DMS 273 (cell line): Measurements from ENCODE around the gene SPOCK2.
"Not testable (repeated sequence)": the region's sequence is repeated elsewhere in the genome, so short reads cannot be mapped to it uniquely, and the experiment has no call there.

ENCODE experiments used
- DNase-seq: peaks from one replicate; lab custom pipeline; 2025; ENCODE audit not compliant: unreplicated experiment; lab: John Stamatoyannopoulos, UW

The SPOCK2 gene

DNA sequence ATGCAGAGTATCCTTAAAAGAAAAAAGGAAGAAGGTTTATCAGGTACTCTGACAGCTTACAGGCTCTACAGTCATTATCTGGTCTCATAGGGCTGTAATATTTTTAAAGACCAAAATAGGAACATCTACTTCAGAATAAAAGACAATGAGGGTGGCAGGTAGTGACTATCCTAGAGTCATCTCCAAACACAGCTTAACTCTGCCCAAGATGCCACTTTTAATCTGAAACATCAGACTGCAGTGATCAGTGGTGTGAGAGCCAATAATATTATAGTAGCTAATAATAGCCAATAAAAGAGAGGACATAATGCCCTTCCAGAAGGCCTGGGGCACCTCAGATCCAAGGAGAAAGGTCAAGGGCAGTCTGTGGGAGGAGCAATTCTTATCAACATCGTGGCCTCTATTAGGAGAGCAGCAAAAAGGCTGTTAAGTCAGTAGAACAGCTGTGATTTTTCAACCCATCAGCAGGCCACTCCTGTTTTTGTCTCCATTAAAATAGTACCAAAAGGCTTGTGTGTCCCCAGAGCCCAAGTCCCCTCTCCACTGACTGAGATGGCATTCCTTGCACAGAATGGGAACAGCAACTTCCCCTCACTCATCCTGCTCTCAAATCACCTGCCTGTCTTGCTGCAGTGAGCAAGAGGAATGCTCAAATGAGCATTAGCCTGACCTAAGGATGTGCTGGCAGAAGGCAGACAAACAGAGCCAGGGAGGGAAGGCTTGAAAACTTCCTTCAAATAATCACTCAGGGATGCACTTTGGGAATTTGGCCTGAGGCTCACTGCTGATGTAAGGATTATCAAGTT is 20.7 kb upstream of the SPOCK2 start:
- no peak for DNase-seq

- not testable (repeated sequence) for DNase-seq
Observed at GRCh38 chr10:72108004-72108370, 19.6 kb upstream of the SPOCK2 start.

DNA sequence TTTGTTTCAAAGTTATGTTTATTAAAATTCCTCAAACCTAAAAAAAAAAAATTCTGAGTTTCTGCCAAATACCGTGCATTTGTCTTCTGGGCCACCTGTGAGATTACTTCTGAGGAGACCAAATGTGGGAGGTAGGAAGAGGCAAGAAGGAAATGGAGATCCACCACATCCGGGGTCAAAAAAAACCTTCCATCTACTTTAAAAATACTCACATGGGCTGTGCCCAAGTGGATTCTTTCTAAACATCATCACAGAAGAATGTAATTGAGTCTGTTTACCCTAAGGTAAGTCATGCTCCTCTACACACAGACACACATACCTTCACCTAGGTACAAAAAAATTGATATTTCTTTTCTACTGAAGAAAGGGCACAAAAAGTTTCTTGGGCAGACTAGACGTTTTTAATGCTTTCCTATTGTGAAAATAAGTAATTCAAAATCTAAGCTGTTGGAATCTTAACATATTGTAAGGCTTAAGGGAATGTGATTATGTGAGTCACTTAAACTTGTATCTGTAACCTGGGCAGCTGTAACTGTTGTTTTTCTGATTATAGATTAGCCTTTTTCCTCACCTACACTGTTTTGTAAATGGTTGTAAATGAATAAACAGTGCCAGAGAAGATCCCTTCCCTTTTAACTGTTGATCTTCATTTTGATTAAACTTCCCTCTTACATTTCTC is 19.1 kb upstream of the SPOCK2 start:
- DNase-seq, result no peak

GRCh38 chr10:72106896-72107295 is 18.5 kb upstream of the SPOCK2 start:
- DNase-seq, result no peak

GRCh38 chr10:72106154-72106849 is 18.0 kb upstream of the SPOCK2 start:
- DNase-seq, result no peak

DNA sequence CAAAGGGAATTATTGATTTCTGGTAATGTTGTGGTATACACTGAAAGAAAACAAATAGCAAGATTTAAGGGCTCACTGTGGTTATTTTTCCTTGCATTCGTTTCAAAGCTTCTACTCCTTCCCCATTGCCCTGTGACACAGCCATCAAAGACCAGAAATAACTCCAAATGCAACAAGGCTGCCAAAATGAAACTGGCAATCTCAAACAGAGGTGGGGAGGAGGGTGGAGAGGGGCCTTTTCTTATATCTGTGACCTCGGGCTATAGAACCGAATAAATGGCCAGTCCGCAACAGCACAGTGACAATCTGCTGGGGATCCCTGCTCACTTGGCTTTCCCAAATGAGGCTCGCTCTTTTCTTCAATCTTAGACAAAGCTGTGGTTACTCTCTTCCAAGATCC is 17.4 kb upstream of the SPOCK2 start:
- no peak for DNase-seq

- DNase-seq, result no peak
Observed at GRCh38 chr10:72105098-72105475, 16.7 kb upstream of the SPOCK2 start.

DNA sequence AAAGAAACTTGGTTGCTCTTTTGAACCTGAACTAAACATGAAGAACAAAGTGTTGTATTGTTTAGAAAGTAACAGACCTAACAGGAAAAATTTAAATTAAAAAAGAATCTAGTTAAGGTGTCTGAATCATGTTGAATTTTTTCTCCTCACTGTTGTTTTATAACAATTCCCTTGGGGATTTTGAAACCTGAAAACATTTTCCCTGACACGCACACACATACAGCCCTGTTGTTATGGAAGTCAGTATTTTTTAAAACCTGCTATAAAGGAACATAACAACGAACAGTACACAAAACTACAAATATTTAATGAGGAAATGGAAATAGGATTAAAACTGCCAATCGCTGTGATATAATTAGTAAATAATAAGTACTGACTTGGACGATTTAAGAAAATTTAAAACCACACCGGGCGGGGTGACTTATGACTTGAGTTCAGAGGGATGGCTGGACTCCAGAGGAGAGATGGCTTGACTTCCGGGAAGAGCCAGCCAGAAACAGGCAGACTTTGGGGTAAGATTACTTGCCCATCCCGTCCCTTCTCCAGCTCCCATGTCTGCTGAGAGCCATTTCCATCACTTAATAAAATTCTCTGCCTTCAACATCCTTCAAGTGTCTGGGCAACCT is 16.2 kb upstream of the SPOCK2 start:
- DNase-seq, result no peak

- DNase-seq, result no peak
Observed at GRCh38 chr10:72099600-72099921, 11.2 kb upstream of the SPOCK2 start.

DNA sequence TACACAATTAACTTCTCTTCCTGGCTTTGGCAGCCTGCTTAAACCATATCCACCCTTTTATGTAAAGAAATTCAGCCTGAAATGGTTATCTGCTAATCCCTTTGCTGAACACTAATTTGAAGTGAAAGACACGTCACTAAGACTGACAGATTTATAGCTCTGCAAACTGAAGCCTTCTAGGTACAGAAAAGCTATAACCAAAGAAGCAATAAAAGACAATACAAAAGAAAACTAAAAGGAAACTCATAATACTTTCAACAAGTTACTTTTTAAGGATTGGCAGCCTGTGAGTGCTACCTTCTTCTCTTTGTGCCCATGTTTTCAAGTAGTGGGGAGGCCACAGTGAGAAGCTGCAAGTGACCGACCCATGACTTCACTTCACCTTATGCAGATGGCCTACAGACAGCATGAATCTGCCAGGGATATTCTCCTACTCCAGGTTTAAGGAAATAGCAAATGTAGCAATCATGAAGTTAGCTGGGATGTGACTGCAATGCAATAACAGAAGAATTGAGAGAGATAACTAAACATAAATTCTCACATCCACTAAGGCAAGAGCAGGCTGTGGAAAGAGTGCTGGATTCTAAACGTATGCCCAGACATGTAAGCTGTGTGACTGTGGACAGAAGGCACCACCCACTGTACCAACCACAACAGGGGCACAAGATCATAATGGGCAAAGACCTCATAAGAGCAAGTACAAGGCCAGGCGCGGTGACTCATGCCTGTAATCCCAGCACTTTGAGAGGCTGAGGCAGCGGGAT is 10.7 kb upstream of the SPOCK2 start:
- DNase-seq, result no peak

DNA sequence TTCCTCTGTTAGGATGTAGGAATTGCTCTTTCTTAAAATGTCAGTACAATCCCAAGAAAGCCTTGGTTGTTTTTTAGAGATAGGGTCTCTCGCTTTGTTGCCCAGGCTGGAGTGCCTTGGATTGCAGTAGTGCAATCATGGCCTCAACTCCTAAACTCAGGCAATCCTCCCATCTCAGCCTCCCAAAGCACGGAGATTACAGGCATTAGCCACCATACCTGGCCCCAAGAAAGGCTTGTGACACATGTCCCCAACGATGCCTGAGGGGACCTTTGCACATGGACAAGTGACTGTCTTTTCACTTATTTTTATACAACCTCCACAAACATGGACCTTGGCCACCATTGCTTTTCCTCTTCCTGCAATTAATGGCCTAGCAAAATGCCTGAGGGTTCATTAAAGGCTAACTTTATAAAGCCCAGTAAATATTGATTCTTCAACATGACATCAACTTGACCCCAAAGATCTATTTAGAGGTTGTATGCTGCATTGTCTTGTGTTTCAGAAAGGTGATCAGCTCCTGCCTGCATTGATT is 10.0 kb upstream of the SPOCK2 start:
- no peak for DNase-seq

DNA sequence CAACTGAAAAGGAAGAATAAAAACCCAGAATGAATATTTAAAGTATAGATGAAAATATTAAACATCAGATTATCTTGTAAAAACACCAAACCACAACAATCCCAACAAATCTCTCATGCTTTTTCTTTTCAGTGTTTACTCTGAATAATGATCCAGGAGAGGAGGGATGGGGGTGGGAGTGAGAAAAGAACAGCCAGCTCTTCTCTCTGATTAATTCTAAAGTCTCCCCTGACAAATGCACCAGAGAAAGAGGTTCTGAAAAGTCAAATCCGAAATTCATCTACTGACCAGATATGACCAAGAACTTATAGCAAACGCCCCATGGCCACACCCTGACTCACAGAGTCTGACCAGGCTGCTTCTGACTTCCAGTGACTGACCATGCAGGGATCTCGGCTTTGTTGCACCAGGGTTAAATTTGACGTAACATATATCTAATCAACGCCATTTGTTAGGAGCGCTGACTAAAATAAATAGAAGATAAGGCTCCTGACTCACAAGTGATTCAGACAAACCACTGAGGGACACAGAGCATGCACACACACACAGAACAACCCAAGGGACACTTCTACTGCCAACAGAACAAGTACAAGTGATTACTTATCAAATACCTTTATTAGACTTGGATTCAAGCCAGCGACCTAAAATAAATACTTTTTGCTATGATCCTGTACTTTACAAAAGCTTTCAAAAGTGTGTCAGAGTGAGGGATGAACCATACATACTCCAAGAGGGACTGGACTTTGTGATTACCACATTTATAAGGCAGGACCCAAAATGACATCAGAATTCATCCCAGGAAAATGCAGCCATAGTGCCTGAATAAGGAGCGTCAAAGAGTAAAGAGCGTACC is 9.3 kb upstream of the SPOCK2 start:
- no peak for DNase-seq

DNA sequence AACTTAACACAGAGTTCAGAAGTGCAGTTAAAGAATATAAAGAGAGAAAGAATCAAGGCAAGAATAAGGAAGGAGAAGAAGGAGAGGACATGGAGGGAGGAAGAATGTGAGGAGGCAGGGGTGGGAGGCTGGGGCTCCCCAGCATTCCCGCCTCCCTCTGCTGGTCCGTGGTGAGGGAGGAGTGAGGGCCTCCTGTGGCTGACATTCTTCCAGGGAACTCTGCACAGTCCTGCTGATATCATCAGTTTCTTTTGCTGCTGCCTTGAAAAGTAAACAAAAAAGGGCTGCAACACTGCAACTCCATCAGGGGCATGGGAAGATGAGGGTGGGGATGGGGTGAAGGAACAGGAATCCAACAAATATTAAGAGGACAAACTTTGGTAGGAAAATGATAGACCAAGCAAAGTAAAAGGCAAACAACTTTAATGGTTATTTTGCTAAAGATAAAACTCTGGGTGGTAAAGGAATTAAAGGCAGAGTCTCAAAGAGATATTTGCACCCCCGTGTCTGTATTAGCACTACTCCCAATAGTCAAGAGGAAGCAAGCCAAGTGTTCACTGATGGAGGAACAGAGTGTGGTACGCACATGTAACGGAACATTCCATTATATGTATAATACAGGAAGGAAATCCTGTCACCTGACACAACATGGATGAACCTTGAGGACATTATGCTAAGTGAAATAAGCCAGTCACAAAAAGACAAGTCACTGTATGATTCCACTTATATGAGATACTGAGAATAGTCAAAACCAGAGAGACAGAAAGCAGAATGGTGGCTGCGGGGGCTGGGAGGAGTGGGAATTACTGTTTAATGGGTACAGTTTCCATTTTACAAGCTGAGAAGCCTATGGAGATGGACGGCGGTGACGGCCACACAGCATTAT is 8.0 kb upstream of the SPOCK2 start:
- DNase-seq, result no peak

DNA sequence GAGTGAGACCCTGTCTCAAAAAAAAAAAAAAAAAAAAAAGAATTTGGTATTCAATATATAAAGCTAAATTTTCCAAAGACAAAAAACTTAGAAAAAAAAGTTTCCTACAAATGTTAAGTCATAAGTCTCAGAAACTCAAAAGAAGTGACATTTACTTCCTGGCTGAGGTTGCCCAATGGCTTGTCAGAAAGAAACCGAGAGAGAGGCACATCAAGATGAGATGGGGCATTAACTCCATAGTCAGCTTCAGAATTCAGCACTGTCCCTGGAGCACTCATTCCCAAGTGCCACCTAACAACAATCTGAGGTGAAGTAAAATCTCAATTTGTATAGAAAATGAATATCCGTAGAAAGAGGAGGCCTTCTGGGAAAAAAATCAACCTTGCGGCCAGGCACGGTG is 6.8 kb upstream of the SPOCK2 start:
- DNase-seq, result no peak

- no peak for DNase-seq
Observed at GRCh38 chr10:72094574-72094973, 6.2 kb upstream of the SPOCK2 start.

- no peak for DNase-seq
Observed at GRCh38 chr10:72093450-72093849, 5.1 kb upstream of the SPOCK2 start.

DNA sequence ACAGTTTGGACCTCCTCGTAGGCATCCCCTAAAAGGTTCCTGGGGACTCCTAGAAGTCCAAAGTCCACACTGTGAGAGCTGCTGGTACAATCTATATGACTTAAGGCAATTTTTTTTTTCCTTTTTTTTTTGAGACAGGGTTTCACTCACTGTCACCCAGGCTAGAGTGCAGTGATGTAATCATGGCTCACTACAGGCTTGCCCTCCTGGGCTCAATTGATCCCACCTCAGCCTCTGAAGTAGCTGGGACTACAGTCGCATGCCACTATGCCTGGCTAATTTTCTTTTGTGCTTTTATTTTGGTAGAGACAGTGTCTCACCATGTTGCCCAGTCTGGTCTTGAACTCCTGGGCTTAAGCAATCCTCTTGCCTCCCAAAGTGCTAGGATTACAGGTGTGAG is 4.6 kb upstream of the SPOCK2 start:
- DNase-seq, result no peak

DNA sequence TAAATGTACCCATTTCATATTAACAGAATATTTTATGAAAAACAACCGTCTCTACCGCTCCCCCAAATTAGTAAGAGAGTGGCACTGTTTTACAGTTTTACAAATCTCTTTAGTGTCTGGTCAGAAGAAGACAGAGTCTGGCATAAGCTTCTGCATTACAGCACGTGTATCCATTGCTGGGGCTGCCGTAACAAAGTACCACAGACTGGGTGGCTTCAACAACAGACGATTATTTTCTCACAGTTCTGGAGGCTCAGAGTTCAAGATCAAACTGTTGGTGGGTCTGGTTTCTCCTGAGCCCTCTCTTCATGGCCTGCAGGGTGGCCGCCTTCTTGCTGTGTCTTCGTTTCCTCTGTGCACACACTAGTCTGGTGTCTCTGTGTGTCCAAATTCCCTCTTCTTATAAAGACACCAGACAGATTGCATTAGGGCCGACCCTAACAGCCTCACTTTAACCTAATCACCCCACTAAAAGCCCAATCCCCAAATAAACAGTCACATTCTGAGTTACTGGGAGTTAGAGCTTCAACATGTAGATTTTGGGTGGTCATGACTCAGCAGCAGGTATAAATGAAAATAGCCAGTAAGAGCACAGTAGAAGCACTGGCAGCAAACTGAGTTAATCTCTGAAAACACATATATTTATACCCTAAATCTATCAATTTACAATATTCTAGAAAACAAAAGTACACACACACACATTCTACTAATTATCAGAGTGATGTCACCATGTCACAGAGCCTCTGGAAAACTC is 4.0 kb upstream of the SPOCK2 start:
- no peak for DNase-seq
